A673 (cell line): Measurements from ENCODE around the gene IRF6.

Experiments used
- EZH2 ChIP-seq: fragments of 200-600 bp; sonication (generic); IDR thresholded peaks from 2 replicates; pipeline ENCODE4 v1.6.1; 2017; ENCODE audit warnings: borderline replicate concordance, low read depth, mild to moderate bottlenecking, mixed read lengths, antibody characterized with exemption, low read length; ENCODE audit not compliant: poor library complexity, severe bottlenecking
- TF ChIP-seq, protein P1 (sequence below): fragments of 300-800, 200-600 bp; sonication (generic); conservative IDR thresholded peaks from 2 replicates; pipeline ENCODE4 v1.5.1; 2017; ENCODE audit warnings: low read depth, mild to moderate bottlenecking, antibody characterized with exemption, low read length, moderate library complexity, mixed read lengths

DNA sequence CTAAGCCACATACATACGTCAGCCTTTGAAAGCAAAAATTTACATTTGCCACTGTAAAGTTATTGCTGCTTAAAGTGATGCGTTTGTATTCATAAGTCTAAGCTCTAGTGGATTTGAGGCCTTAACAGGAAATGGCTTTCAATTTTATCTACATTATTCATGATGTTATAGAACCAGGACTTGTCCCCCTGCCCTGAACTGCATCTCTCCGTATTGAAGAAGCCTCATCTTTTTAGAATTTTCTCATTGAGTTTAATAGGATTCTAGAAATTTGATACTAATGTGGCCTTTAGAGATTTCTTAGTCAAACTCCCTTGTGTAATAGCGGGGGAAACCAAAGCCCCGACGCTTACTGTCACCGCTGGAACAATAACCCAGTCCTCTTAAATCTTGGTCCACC lies 31.7 kb upstream of the IRF6 start:
- TF ChIP-seq EZH2, result no peak
- TF ChIP-seq, protein P1, sequence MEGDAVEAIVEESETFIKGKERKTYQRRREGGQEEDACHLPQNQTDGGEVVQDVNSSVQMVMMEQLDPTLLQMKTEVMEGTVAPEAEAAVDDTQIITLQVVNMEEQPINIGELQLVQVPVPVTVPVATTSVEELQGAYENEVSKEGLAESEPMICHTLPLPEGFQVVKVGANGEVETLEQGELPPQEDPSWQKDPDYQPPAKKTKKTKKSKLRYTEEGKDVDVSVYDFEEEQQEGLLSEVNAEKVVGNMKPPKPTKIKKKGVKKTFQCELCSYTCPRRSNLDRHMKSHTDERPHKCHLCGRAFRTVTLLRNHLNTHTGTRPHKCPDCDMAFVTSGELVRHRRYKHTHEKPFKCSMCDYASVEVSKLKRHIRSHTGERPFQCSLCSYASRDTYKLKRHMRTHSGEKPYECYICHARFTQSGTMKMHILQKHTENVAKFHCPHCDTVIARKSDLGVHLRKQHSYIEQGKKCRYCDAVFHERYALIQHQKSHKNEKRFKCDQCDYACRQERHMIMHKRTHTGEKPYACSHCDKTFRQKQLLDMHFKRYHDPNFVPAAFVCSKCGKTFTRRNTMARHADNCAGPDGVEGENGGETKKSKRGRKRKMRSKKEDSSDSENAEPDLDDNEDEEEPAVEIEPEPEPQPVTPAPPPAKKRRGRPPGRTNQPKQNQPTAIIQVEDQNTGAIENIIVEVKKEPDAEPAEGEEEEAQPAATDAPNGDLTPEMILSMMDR, result no peak
